ENCODE results near the gene SPTBN1.

- no peak for TF ChIP-seq POLR2A (IDR thresholded peaks at IDR 0.05)
- no peak for TF ChIP-seq CTCF (IDR thresholded peaks at IDR 0.05)
Observed at GRCh38 chr2:54408288-54408687, 47.8 kb upstream of the SPTBN1 start.
